GM08714 (cell line): Measurements from ENCODE around the gene NR3C2.
"Not testable (repeated sequence)": the region's sequence is repeated elsewhere in the genome, so short reads cannot be mapped to it uniquely, and the experiment has no call there.

Experiments
- H3K4me3 ChIP-seq: fragments of 200-500 bp; sonication (Bioruptor generic); 2 replicates; pipeline ENCODE4 v1.5.1; 2014; ENCODE audit warnings: mild to moderate bottlenecking, low read length, inconsistent platforms
- ZNF274 ChIP-seq: IDR thresholded peaks from 2 replicates; pipeline ENCODE4 v1.6.1; 2012; ENCODE audit warnings: mild to moderate bottlenecking, low read depth, low read length

The NR3C2 gene

GRCh38 chr4:148204171-148204570, 238.0 kb downstream of the NR3C2 start:
- TF ChIP-seq ZNF274 = no peak
- no peak overlapping the region for H3K4me3 ChIP-seq

GRCh38 chr4:148203056-148203898, 238.9 kb downstream of the NR3C2 start:
- no peak for TF ChIP-seq ZNF274

DNA sequence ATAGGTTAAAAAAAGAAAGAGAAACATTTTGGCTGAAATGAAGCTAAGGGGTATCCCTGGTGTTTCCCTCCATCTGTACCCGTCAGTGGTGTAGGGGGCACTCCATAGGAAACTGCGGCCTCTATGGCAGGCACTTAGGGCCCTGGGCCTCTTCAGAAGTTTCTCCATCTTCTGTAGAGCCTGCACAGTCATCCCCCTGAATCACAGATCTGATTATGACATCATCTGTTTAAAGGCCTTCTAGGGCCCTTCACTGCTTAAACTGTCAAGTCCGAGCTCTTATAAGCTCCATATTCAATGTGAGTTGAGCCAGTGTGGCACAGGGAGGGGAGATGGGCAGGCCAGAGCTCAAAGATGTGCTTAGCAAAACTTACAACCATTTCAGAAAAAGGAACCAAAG, 241.3 kb downstream of the NR3C2 start:
- no peak overlapping the region for H3K4me3 ChIP-seq
- TF ChIP-seq ZNF274 = no peak

More at GRCh38 chr4:148203056-148203898, 238.9 kb downstream of the NR3C2 start:
- no peak overlapping the region for H3K4me3 ChIP-seq

DNA sequence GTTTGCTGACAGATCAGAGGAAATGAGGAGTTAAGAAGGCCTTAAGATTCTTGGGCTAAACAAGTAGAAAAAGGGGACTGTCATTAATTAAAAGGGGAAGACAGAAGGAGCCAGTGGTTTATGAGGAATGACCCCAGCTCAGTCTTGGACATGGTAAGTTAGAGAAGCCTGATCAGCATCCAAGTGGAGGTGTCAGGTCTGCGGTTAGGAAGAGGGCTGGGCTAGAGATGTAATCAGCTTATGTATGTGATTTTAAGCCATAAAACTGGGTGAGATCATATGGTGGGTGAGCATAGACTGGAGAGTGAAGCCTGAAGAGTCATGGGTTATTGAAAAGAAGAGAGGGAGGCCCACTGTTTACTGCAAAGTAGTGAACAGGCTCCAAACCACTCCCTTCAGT, 246.1 kb downstream of the NR3C2 start:
- TF ChIP-seq ZNF274 = no peak
- no peak overlapping the region for H3K4me3 ChIP-seq

- H3K4me3 ChIP-seq = no peak overlapping the region
- no peak for TF ChIP-seq ZNF274
These were observed 249.7 kb downstream of the NR3C2 start for GRCh38 chr4:148192526-148192925.

DNA sequence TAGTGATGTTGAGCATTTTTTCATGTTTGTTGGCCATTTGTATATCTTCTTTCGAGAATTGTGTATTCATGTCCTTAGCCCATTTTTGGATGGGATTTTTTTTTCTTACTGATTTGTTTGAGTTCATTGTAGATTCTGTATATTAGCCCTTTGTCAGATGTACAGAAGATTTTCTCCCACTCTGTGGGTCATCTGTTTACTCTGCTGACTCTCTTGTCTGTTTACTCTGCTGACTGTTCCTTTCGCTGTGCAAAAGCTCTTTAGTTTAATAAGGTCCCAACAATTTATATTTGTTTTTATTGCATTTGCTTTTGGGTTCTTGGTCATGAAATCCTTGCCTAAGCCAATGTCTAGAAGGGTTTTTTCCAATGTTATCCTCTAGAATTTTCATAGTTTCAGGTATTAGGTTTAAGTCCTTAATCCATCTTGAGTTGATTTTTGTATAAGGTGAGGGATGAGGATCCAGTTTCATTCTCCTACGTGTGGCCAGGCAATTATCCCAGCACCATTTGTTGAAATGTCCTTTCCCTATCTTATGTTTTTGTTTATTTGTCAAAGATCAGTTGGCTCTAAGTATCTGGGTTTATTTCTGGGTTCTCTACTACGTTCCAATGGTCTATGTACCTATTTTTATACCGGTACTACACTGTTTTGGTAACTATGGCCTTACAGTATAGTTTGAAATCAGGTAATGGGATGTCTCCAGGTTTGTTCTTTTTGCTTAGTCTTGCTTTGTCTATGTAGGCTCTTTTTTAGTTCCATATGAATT, 254.6 kb downstream of the NR3C2 start:
- H3K4me3 ChIP-seq = not testable (repeated sequence)

- TF ChIP-seq ZNF274 = no peak
- H3K4me3 ChIP-seq = no peak overlapping the region
These were observed 257.3 kb downstream of the NR3C2 start for GRCh38 chr4:148184922-148185321.

GRCh38 chr4:148182230-148182911, 259.8 kb downstream of the NR3C2 start:
- no peak overlapping the region for H3K4me3 ChIP-seq
- no peak for TF ChIP-seq ZNF274

DNA sequence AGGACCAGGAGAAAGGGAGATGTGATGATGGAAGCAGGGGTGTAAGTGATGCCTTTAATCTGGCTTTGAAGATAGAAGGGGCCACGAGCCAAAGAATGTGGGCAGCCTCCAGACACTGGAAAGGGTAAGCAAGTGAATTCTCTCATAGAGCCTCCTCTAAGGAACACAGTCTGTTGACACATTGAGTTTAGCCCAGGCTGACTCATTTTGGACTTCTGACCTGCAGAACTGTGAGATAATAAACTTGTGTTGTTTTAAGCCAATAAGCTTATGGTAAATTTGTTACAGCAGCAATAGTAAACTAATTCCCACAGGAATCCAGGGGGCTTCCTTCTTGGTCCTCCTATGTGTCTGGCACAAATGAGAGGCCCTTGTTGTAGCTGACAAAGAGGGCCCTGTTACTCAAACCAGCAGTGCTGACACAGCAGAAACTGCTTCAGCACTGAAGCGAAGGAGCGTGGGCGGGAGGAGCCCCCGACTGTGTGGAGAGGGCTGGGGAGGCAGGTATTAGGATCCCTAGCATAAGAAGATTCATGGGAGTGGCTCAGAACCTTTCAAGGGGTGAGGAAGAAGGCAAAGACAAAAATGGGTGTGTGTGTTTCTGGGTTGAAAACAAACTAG, 268.7 kb downstream of the NR3C2 start:
- no peak overlapping the region for H3K4me3 ChIP-seq
- no peak for TF ChIP-seq ZNF274

GRCh38 chr4:148171596-148171995, 270.6 kb downstream of the NR3C2 start:
- H3K4me3 ChIP-seq = no peak overlapping the region

GRCh38 chr4:148170408-148171365, 271.5 kb downstream of the NR3C2 start:
- no peak overlapping the region for H3K4me3 ChIP-seq
- TF ChIP-seq ZNF274 = no peak

More at GRCh38 chr4:148171596-148171995, 270.6 kb downstream of the NR3C2 start:
- no peak for TF ChIP-seq ZNF274

- no peak for TF ChIP-seq ZNF274
- no peak overlapping the region for H3K4me3 ChIP-seq
These were observed 276.1 kb downstream of the NR3C2 start for GRCh38 chr4:148166132-148166591.

- no peak overlapping the region for H3K4me3 ChIP-seq
These were observed 277.7 kb downstream of the NR3C2 start for GRCh38 chr4:148164557-148164956.

More at GRCh38 chr4:148164557-148164956, 277.7 kb downstream of the NR3C2 start:
- no peak for TF ChIP-seq ZNF274
